HG03139 (cell line): ENCODE measurements around the gene PITPNC1.
"Not testable (repeated sequence)": the region's sequence is repeated elsewhere in the genome, so short reads cannot be mapped to it uniquely, and the experiment has no call there.

Experiments used
- ATAC-seq: cut with Tn5 transposase; IDR thresholded peaks from one replicate; pipeline ENCODE4 v1.9.1; 2021; ENCODE audit not compliant: unreplicated experiment

The PITPNC1 gene

GRCh38 chr17:67638871-67639270 is 261.8 kb downstream of the PITPNC1 start:
- no peak for ATAC-seq

GRCh38 chr17:67639555-67639954 is 262.5 kb downstream of the PITPNC1 start:
- ATAC-seq = no peak

GRCh38 chr17:67639979-67640378 is 262.9 kb downstream of the PITPNC1 start:
- ATAC-seq = no peak

DNA sequence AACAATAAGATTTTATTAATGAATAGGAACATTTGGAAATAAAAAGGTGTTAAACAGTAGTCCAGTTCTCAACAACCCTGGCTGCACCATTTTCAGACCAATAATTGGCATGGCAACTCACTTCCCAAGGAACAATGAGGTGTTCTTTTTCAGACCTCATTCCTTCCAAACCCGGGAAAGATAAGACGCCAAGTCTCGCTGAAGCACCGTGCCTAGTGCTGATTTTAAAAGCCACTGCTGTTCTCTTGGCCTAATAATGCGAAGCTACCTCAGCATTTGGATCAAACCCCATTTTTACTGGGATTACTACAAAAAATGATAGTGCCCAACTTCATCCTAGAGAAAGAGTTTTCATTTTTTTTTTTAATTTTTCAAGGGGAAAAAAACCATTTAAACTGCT is 265.4 kb downstream of the PITPNC1 start:
- no peak for ATAC-seq

DNA sequence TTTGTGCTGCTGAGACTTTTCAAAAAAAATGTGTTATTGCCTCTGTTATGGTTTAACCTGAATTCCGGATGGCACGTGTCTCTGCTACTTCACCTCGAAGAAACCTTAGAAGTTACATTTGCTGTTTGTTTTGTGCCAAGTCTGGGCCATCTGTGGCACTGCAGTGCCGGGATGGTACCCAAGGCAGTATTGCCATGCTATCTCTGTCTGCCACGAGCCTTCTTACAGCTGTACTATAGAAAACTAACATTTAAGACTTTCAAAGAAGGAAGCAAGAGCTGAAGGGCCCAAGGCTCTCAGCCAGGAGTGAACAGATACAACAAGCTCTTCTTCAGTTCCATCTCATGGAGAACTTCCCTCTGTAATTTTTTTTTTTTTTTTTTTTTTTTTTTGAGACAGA is 267.0 kb downstream of the PITPNC1 start:
- no peak for ATAC-seq

DNA sequence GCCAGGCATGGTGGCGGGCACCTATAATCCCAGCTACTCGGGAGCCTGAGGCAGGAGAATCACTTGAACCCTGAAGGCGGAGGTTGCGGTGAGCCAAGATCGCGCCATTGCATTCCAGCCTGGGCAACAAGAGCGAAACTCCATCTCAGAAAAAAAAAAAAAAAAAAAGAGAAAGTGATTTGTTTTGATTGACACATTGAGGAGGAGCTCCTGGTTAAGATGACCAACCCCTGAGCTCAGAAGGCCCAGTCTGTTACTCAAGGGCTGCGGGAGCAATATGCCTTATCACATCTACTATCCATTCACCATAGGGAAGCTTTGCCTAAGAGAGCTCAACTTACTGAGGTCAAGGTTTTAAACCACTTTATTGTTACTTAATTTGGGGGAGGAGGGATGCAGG is 268.1 kb downstream of the PITPNC1 start:
- not testable (repeated sequence) for ATAC-seq

- ATAC-seq = no peak
Measured at GRCh38 chr17:67646472-67646871, 269.4 kb downstream of the PITPNC1 start.

GRCh38 chr17:67647482-67647881 is 270.4 kb downstream of the PITPNC1 start:
- no peak for ATAC-seq

DNA sequence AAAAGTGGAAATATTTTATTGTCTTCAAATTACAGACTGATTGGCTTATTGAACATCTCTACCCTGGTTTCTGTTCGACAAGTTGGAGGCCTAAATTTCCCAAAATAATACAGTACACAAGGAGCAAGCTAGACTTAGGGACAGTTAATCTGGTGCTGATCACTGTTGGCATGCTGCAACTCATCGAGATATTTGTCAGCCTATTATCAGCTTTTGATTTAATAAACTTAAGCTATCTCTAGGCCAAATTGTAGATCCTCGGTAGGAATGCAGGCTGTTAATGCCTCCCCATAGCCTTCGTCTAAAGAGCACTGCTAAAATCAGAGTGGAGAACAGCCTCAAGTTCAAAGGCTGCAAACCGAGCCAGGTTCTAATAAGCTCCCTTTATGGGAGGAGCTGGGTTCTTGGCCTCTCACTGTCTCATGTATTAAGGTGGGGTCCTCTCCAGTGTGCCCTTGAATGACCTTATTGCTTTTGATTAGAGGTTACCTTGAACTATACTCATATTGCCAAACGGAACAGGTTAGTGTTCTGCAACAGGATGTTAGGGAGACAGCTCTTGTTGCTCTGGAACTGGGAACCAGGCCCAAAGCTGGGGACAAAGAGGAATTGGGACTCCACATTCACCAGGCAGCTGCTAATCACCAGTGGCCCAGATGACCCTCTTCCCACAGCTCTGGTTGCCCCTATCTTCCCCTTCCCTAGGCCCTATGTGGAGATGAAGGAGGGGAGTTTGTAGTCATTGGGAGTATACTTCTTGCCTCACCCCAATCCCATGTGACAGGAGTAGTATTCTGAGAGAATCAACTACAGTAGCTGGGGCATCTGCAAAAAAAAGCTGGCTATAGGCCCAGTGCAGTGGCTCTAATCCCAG is 271.2 kb downstream of the PITPNC1 start:
- no peak for ATAC-seq

GRCh38 chr17:67648906-67649295 is 271.8 kb downstream of the PITPNC1 start:
- not testable (repeated sequence) for ATAC-seq

GRCh38 chr17:67649891-67650290 is 272.8 kb downstream of the PITPNC1 start:
- ATAC-seq = no peak

DNA sequence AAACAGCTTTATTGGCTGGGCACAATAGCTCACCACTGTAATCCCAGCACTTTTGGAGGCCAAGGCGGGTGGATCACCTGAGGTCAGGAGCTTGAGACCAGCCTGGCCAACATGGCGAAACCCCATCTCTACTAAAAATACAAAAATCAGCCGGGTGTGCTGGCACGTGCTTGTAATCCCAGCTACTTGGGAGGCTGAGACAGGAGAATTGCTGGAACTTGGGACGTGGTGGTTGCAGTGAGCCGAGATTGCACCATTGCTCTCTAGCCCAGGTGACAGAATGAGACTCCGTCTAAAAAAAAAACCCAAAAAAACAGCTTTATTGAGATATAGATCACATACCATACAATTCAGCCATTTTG is 274.1 kb downstream of the PITPNC1 start:
- not testable (repeated sequence) for ATAC-seq

GRCh38 chr17:67652433-67652832 is 275.4 kb downstream of the PITPNC1 start:
- ATAC-seq = no peak

DNA sequence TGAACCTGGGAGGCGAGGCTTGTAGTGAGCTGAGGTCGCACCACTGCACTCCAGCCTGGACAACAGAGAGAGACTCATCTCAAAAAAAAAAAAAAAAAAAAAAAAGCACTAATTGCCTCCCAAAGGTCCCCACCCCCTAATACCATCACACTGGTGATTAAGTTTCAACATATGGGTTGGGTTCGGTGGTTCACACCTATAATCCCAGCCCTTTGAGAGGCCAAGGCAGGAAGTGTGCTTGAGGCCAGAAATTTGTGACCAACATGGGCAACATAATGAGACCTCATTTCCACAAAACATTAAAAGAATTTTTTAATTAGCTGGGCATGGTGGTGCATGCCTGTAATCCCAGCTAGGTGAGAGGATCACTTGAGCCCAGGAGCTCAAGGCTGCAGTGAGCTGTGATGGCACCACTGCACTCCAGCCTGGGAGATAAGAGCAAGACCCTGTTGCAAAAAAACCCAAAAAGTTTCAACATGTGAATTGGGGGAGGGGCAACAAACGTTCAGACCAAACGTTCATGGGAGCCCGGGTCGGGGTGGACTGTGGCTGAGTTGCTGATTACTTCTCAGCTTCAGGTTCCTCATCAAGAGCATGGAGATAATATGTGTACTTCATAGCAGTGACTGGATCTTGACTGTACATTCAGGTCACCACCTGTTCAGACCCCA is 278.5 kb downstream of the PITPNC1 start:
- no peak for ATAC-seq

DNA sequence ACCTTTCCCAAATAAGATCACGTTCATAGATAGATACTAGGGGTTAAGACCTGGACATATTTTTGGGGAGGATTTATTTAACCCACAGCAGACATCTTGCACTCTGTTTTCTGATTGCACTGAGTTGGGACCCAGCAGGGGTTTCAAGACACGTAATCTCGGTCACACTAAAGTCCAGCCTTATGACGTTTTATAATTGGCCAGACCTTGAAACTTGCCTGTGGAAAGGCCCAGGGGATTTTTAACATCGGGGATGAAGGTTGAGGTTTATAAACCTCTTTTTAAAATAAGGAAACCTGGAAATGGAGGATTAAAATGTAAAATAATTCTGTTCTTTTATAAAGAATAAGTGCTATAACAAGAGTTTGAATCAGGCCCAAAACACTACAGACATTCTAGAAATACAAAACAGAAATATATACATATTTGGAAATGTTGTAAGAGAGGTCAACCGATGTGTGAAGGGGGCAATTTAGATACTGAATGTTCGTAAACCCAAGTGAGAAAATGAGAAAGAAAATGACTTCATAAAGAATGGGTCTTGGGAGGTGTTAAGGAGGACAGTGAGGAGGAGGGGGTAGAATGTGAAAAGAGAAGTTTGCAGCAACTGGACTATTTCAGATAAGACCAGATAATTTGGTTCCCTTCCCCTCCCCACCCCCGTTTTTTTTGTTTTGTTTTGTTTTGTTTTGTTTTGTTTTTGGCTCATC is 279.6 kb downstream of the PITPNC1 start:
- ATAC-seq = no peak

GRCh38 chr17:67657596-67657995 is 280.5 kb downstream of the PITPNC1 start:
- ATAC-seq = no peak

- no peak for ATAC-seq
Measured at GRCh38 chr17:67658265-67658664, 281.2 kb downstream of the PITPNC1 start.

DNA sequence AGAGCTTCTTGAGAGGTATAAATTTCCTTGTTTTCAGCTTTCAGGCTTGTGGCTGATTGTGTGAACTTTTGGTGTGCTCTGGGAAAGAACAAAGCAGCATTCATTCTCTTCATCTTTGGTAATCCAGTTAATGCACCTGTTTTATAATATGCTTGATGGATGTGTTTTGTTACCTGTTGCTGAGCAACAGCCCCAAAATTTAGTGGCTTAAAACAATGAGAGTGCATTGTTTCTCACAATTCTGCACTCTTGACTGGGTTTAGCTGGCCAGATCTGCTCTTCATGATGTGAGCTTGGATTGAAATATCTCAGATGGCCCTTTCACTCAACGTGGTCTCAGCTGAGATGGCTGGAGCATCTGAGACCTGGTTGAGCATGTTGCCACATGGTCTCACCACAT is 281.9 kb downstream of the PITPNC1 start:
- no peak for ATAC-seq

GRCh38 chr17:67662712-67663111 is 285.6 kb downstream of the PITPNC1 start:
- no peak for ATAC-seq

DNA sequence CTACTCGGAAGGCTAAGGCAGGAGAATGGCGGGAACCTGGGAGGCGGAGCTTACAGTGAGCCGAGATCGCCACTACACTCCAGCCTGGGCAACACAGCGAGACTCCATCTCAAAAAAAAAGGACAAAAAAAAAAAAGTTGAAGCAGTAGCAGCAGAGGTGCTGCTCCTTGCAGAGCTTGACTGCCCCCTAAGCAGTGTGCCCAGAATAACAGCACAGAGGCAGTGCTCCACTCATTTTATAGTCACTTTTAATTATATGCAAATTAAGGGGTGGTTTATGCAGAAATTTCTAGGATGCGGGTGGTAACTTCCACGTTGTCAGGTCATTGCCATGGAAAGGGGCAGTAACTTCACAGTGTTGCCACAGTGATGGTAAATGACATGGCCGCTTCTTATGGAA is 286.4 kb downstream of the PITPNC1 start:
- ATAC-seq = no peak

DNA sequence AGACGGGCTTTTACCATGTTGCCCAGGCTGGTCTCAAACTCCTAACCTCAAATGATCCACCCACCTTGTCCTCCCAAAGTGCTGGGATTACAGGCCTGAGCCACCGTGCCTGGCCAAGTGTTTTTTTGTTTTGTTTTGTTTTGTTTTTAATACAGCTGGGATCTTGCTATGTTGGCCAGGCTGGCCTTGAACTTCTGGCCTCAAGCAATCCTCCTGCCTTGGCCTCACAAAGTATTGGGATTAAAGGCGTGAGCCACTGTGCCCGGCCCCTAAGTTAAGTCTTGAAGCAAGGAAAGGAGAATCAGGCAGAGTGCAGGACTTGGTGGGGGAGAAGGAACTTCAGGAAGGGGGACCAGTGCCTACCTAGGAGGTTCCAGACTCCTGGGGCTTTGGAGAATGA is 288.9 kb downstream of the PITPNC1 start:
- ATAC-seq = no peak

GRCh38 chr17:67666710-67667109 is 289.6 kb downstream of the PITPNC1 start:
- ATAC-seq = no peak
